Measurements from ENCODE around the gene NFIC.

The NFIC gene

GRCh38 chr19:3448616-3449334 lies 82.4 kb downstream of the NFIC start:
- no peaks in the 10 kb centered on the region for H3F3A ChIP-seq (ENCODE audit: insufficient read depth, low read length)
- no peak overlapping the region for H3K4me2 ChIP-seq (ENCODE audit: low read depth, low read length)
- H3K4me1 ChIP-seq (ENCODE audit: low read length), result peaks cover 7% of the 10 kb centered on the region; the same call in 1 of the 2 replicates
- TF ChIP-seq EZH2 (optimal IDR thresholded peaks at IDR 0.05; ENCODE audit: low read depth, low read length), result no peak
- no peak for TF ChIP-seq CTCF (IDR thresholded peaks at IDR 0.05; ENCODE audit: low read length)
- no peak for TF ChIP-seq EZH2phosphoT487 (IDR thresholded peaks at IDR 0.05; ENCODE audit: low read length)
- no peak overlapping the region for H3K4me3 ChIP-seq (ENCODE audit: low read length)
- no peaks in the 10 kb centered on the region for H3K9me3 ChIP-seq (replicated peaks; ENCODE audit: insufficient read depth, low read length)
- DNase-seq, result no peak
- H3K36me3 ChIP-seq (replicated peaks; ENCODE audit: insufficient read depth, low read length), result no peaks in the 10 kb centered on the region
- H3K79me2 ChIP-seq (ENCODE audit: low read length), result no peaks in the 10 kb centered on the region
- no peaks in the 10 kb centered on the region for H3K9me2 ChIP-seq (replicated peaks; ENCODE audit: insufficient read depth, low read length)
- H4K20me1 ChIP-seq (ENCODE audit: insufficient read depth, low read length), result no peaks in the 10 kb centered on the region
- H3K27ac ChIP-seq (ENCODE audit: low read length), result no peak overlapping the region
- no peak overlapping the region for H2AFZ ChIP-seq (ENCODE audit: low read length)
- no peak overlapping the region for H3K9ac ChIP-seq (ENCODE audit: low read length)
- peaks cover 75% of the 10 kb centered on the region for H3K27me3 ChIP-seq (replicated peaks; ENCODE audit: insufficient read depth, low read length)

GRCh38 chr19:3450796-3451411 lies 84.5 kb downstream of the NFIC start:
- Histone ChIP-seq H3F3A (ENCODE audit: insufficient read depth, low read length) (no peaks in the 10 kb centered on the region), H3K9me2 (replicated peaks; ENCODE audit: insufficient read depth, low read length) (no peaks in the 10 kb centered on the region), H3K79me2 (ENCODE audit: low read length) (no peaks in the 10 kb centered on the region), H4K20me1 (ENCODE audit: insufficient read depth, low read length) (no peaks in the 10 kb centered on the region), H3K4me3 (ENCODE audit: low read length) (no peak overlapping the region), H3K4me1 (ENCODE audit: low read length) (peaks cover 7% of the 10 kb centered on the region; the same call in 1 of the 2 replicates), H3K4me2 (ENCODE audit: low read depth, low read length) (no peak overlapping the region), H3K36me3 (replicated peaks; ENCODE audit: insufficient read depth, low read length) (no peaks in the 10 kb centered on the region), H3K9ac (ENCODE audit: low read length) (no peak overlapping the region), H3K27ac (ENCODE audit: low read length) (no peak overlapping the region), H3K27me3 (replicated peaks; ENCODE audit: insufficient read depth, low read length) (peaks cover 75% of the 10 kb centered on the region), H2AFZ (ENCODE audit: low read length) (no peak overlapping the region), H3K9me3 (replicated peaks; ENCODE audit: insufficient read depth, low read length) (no peaks in the 10 kb centered on the region)
- TF ChIP-seq CTCF (IDR thresholded peaks at IDR 0.05; ENCODE audit: low read length) (no peak), EZH2 (optimal IDR thresholded peaks at IDR 0.05; ENCODE audit: low read depth, low read length) (no peak), EZH2phosphoT487 (IDR thresholded peaks at IDR 0.05; ENCODE audit: low read length) (no peak)
- DNase-seq, result peak; percentile 30

- peaks cover 7% of the 10 kb centered on the region; the same call in 1 of the 2 replicates for H3K4me1 ChIP-seq (ENCODE audit: low read length)
- DNase-seq, result no peak
- no peak overlapping the region for H3K4me2 ChIP-seq (ENCODE audit: low read depth, low read length)
- no peaks in the 10 kb centered on the region for H3K79me2 ChIP-seq (ENCODE audit: low read length)
- H3K27ac ChIP-seq (ENCODE audit: low read length), result no peak overlapping the region
- H3K4me3 ChIP-seq (ENCODE audit: low read length), result no peak overlapping the region
- no peak for TF ChIP-seq EZH2 (optimal IDR thresholded peaks at IDR 0.05; ENCODE audit: low read depth, low read length)
- no peak for TF ChIP-seq EZH2phosphoT487 (IDR thresholded peaks at IDR 0.05; ENCODE audit: low read length)
- TF ChIP-seq CTCF (IDR thresholded peaks at IDR 0.05; ENCODE audit: low read length), result no peak
- no peak overlapping the region for H2AFZ ChIP-seq (ENCODE audit: low read length)
- no peaks in the 10 kb centered on the region for H3K36me3 ChIP-seq (replicated peaks; ENCODE audit: insufficient read depth, low read length)
- no peaks in the 10 kb centered on the region for H3K9me2 ChIP-seq (replicated peaks; ENCODE audit: insufficient read depth, low read length)
- H3K27me3 ChIP-seq (replicated peaks; ENCODE audit: insufficient read depth, low read length), result peaks cover 74% of the 10 kb centered on the region
- no peaks in the 10 kb centered on the region for H3K9me3 ChIP-seq (replicated peaks; ENCODE audit: insufficient read depth, low read length)
- H3K9ac ChIP-seq (ENCODE audit: low read length), result no peak overlapping the region
- H4K20me1 ChIP-seq (ENCODE audit: insufficient read depth, low read length), result no peaks in the 10 kb centered on the region
- H3F3A ChIP-seq (ENCODE audit: insufficient read depth, low read length), result no peaks in the 10 kb centered on the region
Measured at GRCh38 chr19:3451451-3451866, 85.1 kb downstream of the NFIC start.

Data from MM.1S (cell line).